GM19023 (cell line): Measurements from ENCODE around the gene HIVEP1.

ENCODE experiments used
- ATAC-seq: cut with Tn5 transposase; IDR thresholded peaks from one replicate; pipeline ENCODE4 v1.9.1; 2021; ENCODE audit warnings: mild to moderate bottlenecking, moderate library complexity; ENCODE audit not compliant: unreplicated experiment

The HIVEP1 gene

GRCh38 chr6:12114055-12114503 lies 102.0 kb downstream of the HIVEP1 start:
- no peak for ATAC-seq

GRCh38 chr6:12115001-12115400 lies 102.9 kb downstream of the HIVEP1 start:
- no peak for ATAC-seq

- ATAC-seq: no peak
These were observed 103.4 kb downstream of the HIVEP1 start for GRCh38 chr6:12115492-12115891.

GRCh38 chr6:12116264-12116800 lies 104.2 kb downstream of the HIVEP1 start:
- ATAC-seq: no peak

- no peak for ATAC-seq
These were observed 104.9 kb downstream of the HIVEP1 start for GRCh38 chr6:12116978-12117377.

GRCh38 chr6:12118607-12119006 lies 106.5 kb downstream of the HIVEP1 start:
- ATAC-seq: peak; percentile 2

- ATAC-seq: peak; percentile 76
These were observed 107.0 kb downstream of the HIVEP1 start for GRCh38 chr6:12119085-12119588.

GRCh38 chr6:12125396-12125795 lies 113.3 kb downstream of the HIVEP1 start:
- no peak for ATAC-seq

- ATAC-seq: no peak
These were observed 113.9 kb downstream of the HIVEP1 start for GRCh38 chr6:12126051-12126450.

GRCh38 chr6:12129523-12129922 lies 117.4 kb downstream of the HIVEP1 start:
- no peak for ATAC-seq

GRCh38 chr6:12132351-12133222 lies 120.5 kb downstream of the HIVEP1 start:
- ATAC-seq: no peak

GRCh38 chr6:12134581-12134980 lies 122.5 kb downstream of the HIVEP1 start:
- no peak for ATAC-seq

GRCh38 chr6:12134991-12135390 lies 122.9 kb downstream of the HIVEP1 start:
- no peak for ATAC-seq

- ATAC-seq: no peak
These were observed 124.8 kb downstream of the HIVEP1 start for GRCh38 chr6:12136905-12137304.

- no peak for ATAC-seq
These were observed 125.4 kb downstream of the HIVEP1 start for GRCh38 chr6:12137480-12137879.

- ATAC-seq: no peak
These were observed 126.3 kb downstream of the HIVEP1 start for GRCh38 chr6:12138381-12138780.

- no peak for ATAC-seq
These were observed 126.8 kb downstream of the HIVEP1 start for GRCh38 chr6:12138936-12139335.

- ATAC-seq: no peak
These were observed 135.6 kb downstream of the HIVEP1 start for GRCh38 chr6:12147557-12148316.

- ATAC-seq: no peak
These were observed 136.2 kb downstream of the HIVEP1 start for GRCh38 chr6:12148317-12148801.

GRCh38 chr6:12148841-12149240 lies 136.7 kb downstream of the HIVEP1 start:
- ATAC-seq: no peak

GRCh38 chr6:12149944-12150510 lies 137.9 kb downstream of the HIVEP1 start:
- ATAC-seq: no peak
